ENCODE data around the gene CHCHD1.
A peak's percentile ranks its signal among the peaks of the same experiment; 100 is the strongest.

Gene CHCHD1

GRCh38 chr10:73768881-73769280 lies 13.0 kb upstream of the CHCHD1 start:
- H3K27me3 ChIP-seq (replicated peaks; ENCODE audit: insufficient read depth, low read length), result no peaks in the 10 kb centered on the region
- peaks cover 11% of the 10 kb centered on the region for H3K79me2 ChIP-seq (ENCODE audit: low read length)
- peaks cover 12% of the 10 kb centered on the region; the same call in 1 of the 2 replicates for H3K36me3 ChIP-seq (replicated peaks; ENCODE audit: insufficient read depth, low read length)
- peaks cover 4% of the 10 kb centered on the region; the same call in 1 of the 2 replicates for H3K4me1 ChIP-seq (ENCODE audit: low read length)
- no peak overlapping the region for H2AFZ ChIP-seq (ENCODE audit: low read length)
- TF ChIP-seq EZH2phosphoT487 (IDR thresholded peaks at IDR 0.05; ENCODE audit: low read length), result no peak
- no peak for TF ChIP-seq CTCF (IDR thresholded peaks at IDR 0.05; ENCODE audit: low read length)
- no peak for TF ChIP-seq EZH2 (optimal IDR thresholded peaks at IDR 0.05; ENCODE audit: low read depth, low read length)
- no peak for DNase-seq
- no peak overlapping the region for H3K9ac ChIP-seq (ENCODE audit: low read length)
- H3K4me2 ChIP-seq (ENCODE audit: low read depth, low read length), result no peak overlapping the region
- H4K20me1 ChIP-seq (ENCODE audit: insufficient read depth, low read length), result no peaks in the 10 kb centered on the region
- H3K9me3 ChIP-seq (replicated peaks; ENCODE audit: insufficient read depth, low read length), result no peaks in the 10 kb centered on the region
- no peak overlapping the region for H3K4me3 ChIP-seq (ENCODE audit: low read length)
- H3K9me2 ChIP-seq (replicated peaks; ENCODE audit: insufficient read depth, low read length), result no peaks in the 10 kb centered on the region
- peaks cover 20% of the 10 kb centered on the region for H3F3A ChIP-seq (ENCODE audit: insufficient read depth, low read length)
- no peak overlapping the region for H3K27ac ChIP-seq (ENCODE audit: low read length)

- TF ChIP-seq EZH2phosphoT487 (IDR thresholded peaks at IDR 0.05; ENCODE audit: low read length) (no peak), CTCF (IDR thresholded peaks at IDR 0.05; ENCODE audit: low read length) (no peak), EZH2 (optimal IDR thresholded peaks at IDR 0.05; ENCODE audit: low read depth, low read length) (no peak)
- Histone ChIP-seq H2AFZ (ENCODE audit: low read length) (no peak overlapping the region), H3K36me3 (replicated peaks; ENCODE audit: insufficient read depth, low read length) (peaks cover 12% of the 10 kb centered on the region; the same call in 1 of the 2 replicates), H3K79me2 (ENCODE audit: low read length) (peaks cover 15% of the 10 kb centered on the region), H3K4me3 (ENCODE audit: low read length) (no peak overlapping the region), H3F3A (ENCODE audit: insufficient read depth, low read length) (peaks cover 20% of the 10 kb centered on the region), H3K4me1 (ENCODE audit: low read length) (peaks cover 4% of the 10 kb centered on the region; the same call in 1 of the 2 replicates), H3K27ac (ENCODE audit: low read length) (no peak overlapping the region), H3K9me2 (replicated peaks; ENCODE audit: insufficient read depth, low read length) (no peaks in the 10 kb centered on the region), H4K20me1 (ENCODE audit: insufficient read depth, low read length) (no peaks in the 10 kb centered on the region), H3K4me2 (ENCODE audit: low read depth, low read length) (no peak overlapping the region), H3K27me3 (replicated peaks; ENCODE audit: insufficient read depth, low read length) (no peaks in the 10 kb centered on the region), H3K9ac (ENCODE audit: low read length) (no peak overlapping the region), H3K9me3 (replicated peaks; ENCODE audit: insufficient read depth, low read length) (no peaks in the 10 kb centered on the region)
- no peak for DNase-seq
These were observed 12.5 kb upstream of the CHCHD1 start for GRCh38 chr10:73769396-73769795.

- Histone ChIP-seq H3K9me2 (replicated peaks; ENCODE audit: insufficient read depth, low read length) (no peaks in the 10 kb centered on the region), H3K79me2 (ENCODE audit: low read length) (peaks cover 30% of the 10 kb centered on the region), H3K9ac (ENCODE audit: low read length) (peak overlapping the region; percentile 73), H3K27me3 (replicated peaks; ENCODE audit: insufficient read depth, low read length) (no peaks in the 10 kb centered on the region), H3K36me3 (replicated peaks; ENCODE audit: insufficient read depth, low read length) (no peaks in the 10 kb centered on the region), H3F3A (ENCODE audit: insufficient read depth, low read length) (peaks cover 20% of the 10 kb centered on the region), H3K9me3 (replicated peaks; ENCODE audit: insufficient read depth, low read length) (no peaks in the 10 kb centered on the region), H2AFZ (ENCODE audit: low read length) (peak overlapping the region; percentile 85), H3K4me3 (ENCODE audit: low read length) (peak overlapping the region; percentile 88), H3K4me2 (ENCODE audit: low read depth, low read length) (peak overlapping the region; percentile 84; the same call in 1 of the 2 replicates), H3K27ac (ENCODE audit: low read length) (peak overlapping the region; percentile 69; the same call in 1 of the 2 replicates), H3K4me1 (ENCODE audit: low read length) (peaks cover 13% of the 10 kb centered on the region), H4K20me1 (ENCODE audit: insufficient read depth, low read length) (no peaks in the 10 kb centered on the region)
- peak; percentile 76 for DNase-seq
- TF ChIP-seq EZH2phosphoT487 (IDR thresholded peaks at IDR 0.05; ENCODE audit: low read length) (no peak), EZH2 (optimal IDR thresholded peaks at IDR 0.05; ENCODE audit: low read depth, low read length) (no peak), CTCF (IDR thresholded peaks at IDR 0.05; ENCODE audit: low read length) (no peak)
These were observed 10.0 kb upstream of the CHCHD1 start for GRCh38 chr10:73771722-73772280.
